ENCODE data around the gene OR6B2. TPM values are rescaled to one million over a fixed set of nuclear protein-coding genes. Genes with fewer than 3 reads are reported as not detected.

OR6B2 gene
- total RNA-seq, 4 donors from 2014 or later: not detected

- 81% methylated on average over 9 of the region's 9 CpGs for WGBS
- H3K27me3 ChIP-seq: no peaks in the 10 kb centered on the region
Observed at GRCh38 chr2:240023792-240024191, 6.4 kb downstream of the OR6B2 start.

GRCh38 chr2:240021488-240022104 lies 8.6 kb downstream of the OR6B2 start:
- no peak for DNase-seq (ENCODE audit: low spot score in 2 of 2)
- peak; percentile 31 to 82 for TF ChIP-seq CTCF (IDR thresholded peaks at IDR 0.05)
- no peak for TF ChIP-seq POLR2A (IDR thresholded peaks at IDR 0.05)
- no peak for TF ChIP-seq POLR2AphosphoS5 (IDR thresholded peaks at IDR 0.05)

More at GRCh38 chr2:240023792-240024191, 6.4 kb downstream of the OR6B2 start:
- no peak for DNase-seq (ENCODE audit: low spot score in 2 of 2)
- H3K4me3 ChIP-seq: peak overlapping the region; percentile 96
- H3K27ac ChIP-seq: no peak overlapping the region
- peaks cover 20% of the 10 kb centered on the region for H3K36me3 ChIP-seq
- TF ChIP-seq CTCF (IDR thresholded peaks at IDR 0.05): no peak
- no peak for TF ChIP-seq POLR2AphosphoS5 (IDR thresholded peaks at IDR 0.05)
- no peak for TF ChIP-seq EP300 (IDR thresholded peaks at IDR 0.05)
- TF ChIP-seq POLR2A (IDR thresholded peaks at IDR 0.05): no peak
- no peaks in the 10 kb centered on the region for H3K9me3 ChIP-seq
- peaks cover 21% of the 10 kb centered on the region for H3K4me1 ChIP-seq

GRCh38 chr2:240018071-240018750 lies 12.0 kb downstream of the OR6B2 start:
- no peak for DNase-seq (ENCODE audit: low spot score in 2 of 2)
- H3K36me3 ChIP-seq: peaks cover 74% of the 10 kb centered on the region
- no peak for TF ChIP-seq POLR2AphosphoS5 (IDR thresholded peaks at IDR 0.05)
- no peak for TF ChIP-seq POLR2A (IDR thresholded peaks at IDR 0.05)
- no peak for TF ChIP-seq CTCF (IDR thresholded peaks at IDR 0.05)
- TF ChIP-seq EP300 (IDR thresholded peaks at IDR 0.05): no peak

More at GRCh38 chr2:240021488-240022104, 8.6 kb downstream of the OR6B2 start:
- Histone ChIP-seq H3K4me1 (peaks cover 21% of the 10 kb centered on the region), H3K9me3 (no peaks in the 10 kb centered on the region), H3K27ac (no peak overlapping the region), H3K27me3 (no peaks in the 10 kb centered on the region), H3K36me3 (peaks cover 42% of the 10 kb centered on the region), H3K4me3 (no peak overlapping the region)
- WGBS: 66% methylated on average over 9 of the region's 9 CpGs

GRCh38 chr2:240014327-240014726 lies 15.9 kb downstream of the OR6B2 start:
- WGBS: 95% methylated on average over 9 of the region's 9 CpGs
- H3K27ac ChIP-seq: no peak overlapping the region
- H3K27me3 ChIP-seq: no peaks in the 10 kb centered on the region
- no peaks in the 10 kb centered on the region for H3K9me3 ChIP-seq
- H3K36me3 ChIP-seq: peaks cover 97% of the 10 kb centered on the region
- no peaks in the 10 kb centered on the region for H3K4me1 ChIP-seq
- TF ChIP-seq POLR2A (IDR thresholded peaks at IDR 0.05) (no peak), CTCF (IDR thresholded peaks at IDR 0.05) (no peak), EP300 (IDR thresholded peaks at IDR 0.05) (no peak), POLR2AphosphoS5 (IDR thresholded peaks at IDR 0.05) (no peak)
- H3K4me3 ChIP-seq: no peak overlapping the region
- no peak for DNase-seq (ENCODE audit: low spot score in 2 of 2)

More at GRCh38 chr2:240018071-240018750, 12.0 kb downstream of the OR6B2 start:
- no peak overlapping the region for H3K4me3 ChIP-seq
- H3K4me1 ChIP-seq: peaks cover 7% of the 10 kb centered on the region
- H3K27ac ChIP-seq: no peak overlapping the region
- H3K9me3 ChIP-seq: no peaks in the 10 kb centered on the region
- WGBS: 95% methylated on average over 11 of the region's 11 CpGs
- no peaks in the 10 kb centered on the region for H3K27me3 ChIP-seq

GRCh38 chr2:240013343-240013742 lies 16.9 kb downstream of the OR6B2 start:
- no peak for DNase-seq (ENCODE audit: low spot score in 2 of 2)
- no peaks in the 10 kb centered on the region for H3K4me1 ChIP-seq
- WGBS: 90% methylated on average over 1 of the region's 1 CpG
- no peaks in the 10 kb centered on the region for H3K27me3 ChIP-seq
- no peak overlapping the region for H3K27ac ChIP-seq
- TF ChIP-seq EP300 (IDR thresholded peaks at IDR 0.05): no peak
- no peak for TF ChIP-seq POLR2AphosphoS5 (IDR thresholded peaks at IDR 0.05)
- TF ChIP-seq POLR2A (IDR thresholded peaks at IDR 0.05): no peak
- no peak for TF ChIP-seq CTCF (IDR thresholded peaks at IDR 0.05)
- H3K36me3 ChIP-seq: peaks cover 97% of the 10 kb centered on the region
- H3K4me3 ChIP-seq: no peak overlapping the region
- no peaks in the 10 kb centered on the region for H3K9me3 ChIP-seq
